ENCODE data around the gene POLR2A.
"Not testable (repeated sequence)": the region's sequence is repeated elsewhere in the genome, so short reads cannot be mapped to it uniquely, and the experiment has no call there.

- not testable (repeated sequence) for TF ChIP-seq CTCF, POLR2A (IDR thresholded peaks at IDR 0.05)
Observed at GRCh38 chr17:7481275-7481674, 2.9 kb upstream of the POLR2A start, which contains the start of gene SLC35G6.

Data from uterus (tissue), 2 donors.